ENCODE data around the gene ZNF532. TPM values are rescaled to one million over a fixed set of nuclear protein-coding genes. Genes with fewer than 3 reads are reported as not detected.

The ZNF532 gene
- total RNA-seq, 4 donors from 2014 or later: 16.2 to 26.9 (median 22.7) TPM

DNA sequence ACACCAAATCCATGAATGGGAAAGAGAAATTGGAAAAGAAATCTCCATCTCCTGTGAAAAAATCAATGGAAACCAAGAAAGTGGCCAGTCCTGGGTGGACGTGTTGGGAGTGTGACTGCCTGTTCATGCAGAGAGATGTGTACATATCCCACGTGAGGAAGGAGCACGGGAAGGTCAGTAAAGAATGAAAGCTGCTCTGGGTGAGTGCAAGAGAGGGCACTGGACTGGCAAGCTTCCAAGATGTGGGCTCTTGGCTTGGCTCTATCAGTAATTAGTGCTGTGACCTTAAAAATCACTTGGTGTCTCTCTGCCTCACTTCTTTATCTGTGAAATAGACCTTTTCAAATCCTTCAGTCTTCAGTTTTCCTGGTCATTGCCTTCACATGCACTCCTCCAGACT is 89.0 kb downstream of the ZNF532 start:
- no peak overlapping the region for H3K27ac ChIP-seq
- DNase-seq: no peak
- no peaks in the 10 kb centered on the region for H3K4me1 ChIP-seq
- no peaks in the 10 kb centered on the region for H3K9me3 ChIP-seq
- WGBS, 2 donors (ENCODE audit: low coverage in 1 of 2): 63 to 65% methylated on average over 3 of the region's 3 CpGs
- H3K36me3 ChIP-seq: no peaks in the 10 kb centered on the region
- intact Hi-C loops (cut with DNase I; ENCODE audit: low total_unique reads): no loop called here
- in situ Hi-C loops (cut with MboI; ENCODE audit: low pct_ligation_motif_present in 1 of 4, low pct_unique_long_range_greater_than_20kb in 1 of 4, low sequenced_read_pairs in 3 of 4): no loop called here
- TF ChIP-seq EP300 (IDR thresholded peaks at IDR 0.05; ENCODE audit: low read depth): no peak
- TF ChIP-seq POLR2AphosphoS5 (IDR thresholded peaks at IDR 0.05): no peak
- no peak for TF ChIP-seq CTCF (IDR thresholded peaks at IDR 0.05)
- no peak for TF ChIP-seq POLR2A (IDR thresholded peaks at IDR 0.05)
- H3K27me3 ChIP-seq: no peaks in the 10 kb centered on the region
- H3K4me3 ChIP-seq: no peak overlapping the region

- no peak overlapping the region for H3K4me3 ChIP-seq
- 93 to 100% methylated on average over 4 to 6 of the region's 6 CpGs for WGBS, 2 donors (ENCODE audit: low coverage in 1 of 2)
- DNase-seq: no peak
- H3K4me1 ChIP-seq: no peaks in the 10 kb centered on the region
- H3K27ac ChIP-seq: no peak overlapping the region
- TF ChIP-seq CTCF (IDR thresholded peaks at IDR 0.05) (no peak), POLR2A (IDR thresholded peaks at IDR 0.05) (no peak), EP300 (IDR thresholded peaks at IDR 0.05; ENCODE audit: low read depth) (no peak), POLR2AphosphoS5 (IDR thresholded peaks at IDR 0.05) (no peak)
- no peaks in the 10 kb centered on the region for H3K9me3 ChIP-seq
- H3K36me3 ChIP-seq: no peaks in the 10 kb centered on the region
- intact Hi-C loops (cut with DNase I; ENCODE audit: low total_unique reads) (no loop called here), in situ Hi-C loops (cut with MboI; ENCODE audit: low pct_ligation_motif_present in 1 of 4, low pct_unique_long_range_greater_than_20kb in 1 of 4, low sequenced_read_pairs in 3 of 4) (no loop called here)
- no peaks in the 10 kb centered on the region for H3K27me3 ChIP-seq
These were observed 90.3 kb downstream of the ZNF532 start for GRCh38 chr18:58955001-58955400.

- 86 to 88% methylated on average over 4 of the region's 4 CpGs for WGBS, 2 donors (ENCODE audit: low coverage in 1 of 2)
- Histone ChIP-seq H3K27me3 (no peaks in the 10 kb centered on the region), H3K4me3 (no peak overlapping the region), H3K36me3 (no peaks in the 10 kb centered on the region), H3K27ac (no peak overlapping the region), H3K9me3 (no peaks in the 10 kb centered on the region), H3K4me1 (no peaks in the 10 kb centered on the region)
- in situ Hi-C loops (cut with MboI; ENCODE audit: low pct_ligation_motif_present in 1 of 4, low pct_unique_long_range_greater_than_20kb in 1 of 4, low sequenced_read_pairs in 3 of 4): no loop called here
- TF ChIP-seq POLR2A (IDR thresholded peaks at IDR 0.05): no peak
- no peak for TF ChIP-seq POLR2AphosphoS5 (IDR thresholded peaks at IDR 0.05)
- no peak for TF ChIP-seq CTCF (IDR thresholded peaks at IDR 0.05)
- TF ChIP-seq EP300 (IDR thresholded peaks at IDR 0.05; ENCODE audit: low read depth): no peak
- intact Hi-C loops (cut with DNase I; ENCODE audit: low total_unique reads): no loop called here
- DNase-seq: no peak
These were observed 91.1 kb downstream of the ZNF532 start for GRCh38 chr18:58955738-58956137.

DNA sequence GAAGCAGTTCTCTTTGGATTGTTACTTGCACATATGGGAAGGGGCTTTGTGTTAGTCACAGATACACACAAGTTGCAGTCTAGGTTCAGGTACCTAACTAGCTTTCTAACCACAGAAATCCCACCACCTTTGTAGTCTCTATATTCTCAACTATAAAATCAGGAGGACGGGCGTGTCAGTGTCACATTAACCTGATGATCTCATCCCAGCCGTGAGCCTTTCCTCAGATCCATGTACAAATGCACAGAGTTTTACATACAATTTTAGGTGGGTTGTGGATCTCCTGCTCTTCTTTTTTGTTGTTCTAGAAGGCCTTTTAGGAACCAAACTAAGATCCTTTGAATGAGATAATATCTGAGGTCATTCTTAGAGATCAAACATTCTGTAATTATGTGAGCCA is 94.0 kb downstream of the ZNF532 start:
- no peaks in the 10 kb centered on the region for H3K36me3 ChIP-seq
- H3K4me1 ChIP-seq: peaks cover 0 to under 1% (median 0%) of the 10 kb centered on the region in 4 donors
- H3K9me3 ChIP-seq: no peaks in the 10 kb centered on the region
- H3K27me3 ChIP-seq: no peaks in the 10 kb centered on the region
- DNase-seq: no peak
- H3K27ac ChIP-seq: no peak overlapping the region
- in situ Hi-C loops (cut with MboI; ENCODE audit: low pct_ligation_motif_present in 1 of 4, low pct_unique_long_range_greater_than_20kb in 1 of 4, low sequenced_read_pairs in 3 of 4): no loop called here
- 60 to 61% methylated on average over 3 of the region's 3 CpGs for WGBS, 2 donors (ENCODE audit: low coverage in 1 of 2)
- H3K4me3 ChIP-seq: no peak overlapping the region
- intact Hi-C loops (cut with DNase I; ENCODE audit: low total_unique reads): no loop called here
- TF ChIP-seq POLR2A (IDR thresholded peaks at IDR 0.05): no peak
- TF ChIP-seq EP300 (IDR thresholded peaks at IDR 0.05; ENCODE audit: low read depth): no peak
- TF ChIP-seq POLR2AphosphoS5 (IDR thresholded peaks at IDR 0.05): no peak
- TF ChIP-seq CTCF (IDR thresholded peaks at IDR 0.05): no peak
